LNCaP clone FGC (cell line): ENCODE results near the gene DNAH7.

Experiments
- DNase-seq: peaks from one replicate; pipeline ENCODE4 v3.0.0-alpha.2; 2011; ENCODE audit warnings: low read depth
- H3K4me3 ChIP-seq: 2 replicates; pipeline ENCODE4 v1.5.1; 2011; ENCODE audit warnings: mild to moderate bottlenecking, low read depth, low read length, control low read depth
- CTCF ChIP-seq: IDR thresholded peaks from 2 replicates; pipeline ENCODE4 v1.5.1; 2012; ENCODE audit warnings: mild to moderate bottlenecking; ENCODE audit not compliant: control insufficient read depth, insufficient read depth; ENCODE audit errors: extremely low read depth

The DNAH7 gene

GRCh38 chr2:196077821-196078220 lies 9.2 kb upstream of the DNAH7 start:
- no peak for DNase-seq
- no peak for TF ChIP-seq CTCF
- no peak overlapping the region for H3K4me3 ChIP-seq

GRCh38 chr2:196076778-196077568 lies 8.3 kb upstream of the DNAH7 start:
- no peak for TF ChIP-seq CTCF
- no peak for DNase-seq
- no peak overlapping the region for H3K4me3 ChIP-seq

GRCh38 chr2:196075196-196075595 lies 6.6 kb upstream of the DNAH7 start:
- no peak for TF ChIP-seq CTCF
- no peak for DNase-seq
- H3K4me3 ChIP-seq: no peak overlapping the region

DNA sequence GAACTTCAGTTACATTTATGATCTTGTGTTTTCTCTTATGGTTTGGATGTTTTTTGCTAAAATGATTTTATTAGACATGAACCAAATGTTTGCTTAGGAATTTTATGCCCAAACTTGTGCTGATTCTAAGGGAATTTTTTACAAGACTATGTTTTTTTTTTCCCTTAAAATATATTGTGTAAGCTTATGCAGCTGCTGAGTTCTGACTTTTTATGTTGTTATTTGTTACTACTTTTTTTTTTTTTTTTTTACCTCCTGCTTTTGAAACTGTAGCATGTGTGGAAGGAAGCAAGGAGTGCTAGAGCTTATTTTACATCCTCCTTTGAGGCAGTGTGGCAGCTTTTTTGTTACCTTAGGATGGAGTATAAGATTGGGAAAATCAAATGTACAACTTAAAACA lies 6.0 kb upstream of the DNAH7 start:
- H3K4me3 ChIP-seq: no peak overlapping the region
- no peak for TF ChIP-seq CTCF
- no peak for DNase-seq

DNA sequence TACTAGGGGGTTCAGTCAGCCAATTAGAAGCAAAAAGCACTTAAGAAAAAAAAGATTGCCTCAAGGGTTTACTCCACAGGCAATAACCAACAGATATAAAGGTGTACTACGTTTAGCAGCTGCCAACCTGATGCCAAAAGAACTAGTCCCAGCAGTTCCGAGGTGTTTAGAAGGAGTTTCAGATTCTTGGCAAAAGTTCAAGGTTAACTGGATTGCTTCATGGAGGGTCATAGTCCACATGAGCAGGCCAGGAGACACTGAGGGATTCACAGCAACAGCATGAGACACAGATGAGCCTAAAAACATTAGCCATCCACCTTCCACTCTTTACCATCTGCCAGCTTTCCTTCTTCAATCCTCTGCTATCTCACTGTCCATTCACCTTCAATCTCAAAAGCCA lies 4.9 kb upstream of the DNAH7 start:
- no peak overlapping the region for H3K4me3 ChIP-seq
- TF ChIP-seq CTCF: no peak
- DNase-seq: no peak

DNA sequence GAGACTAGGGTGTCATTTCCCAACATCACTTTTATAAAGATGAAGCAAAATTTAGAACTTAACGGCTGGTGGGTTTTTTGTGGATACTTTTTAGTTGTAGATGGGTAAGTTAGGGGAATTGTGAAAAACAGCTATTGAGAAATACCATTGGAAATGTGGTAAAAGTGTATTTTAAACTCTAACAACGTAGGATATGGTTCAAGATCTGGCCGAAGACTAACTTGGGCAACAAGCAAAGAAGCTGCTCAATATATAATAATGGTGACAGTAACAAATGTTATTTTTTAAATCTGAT lies 1.6 kb downstream of the DNAH7 start:
- no peak overlapping the region for H3K4me3 ChIP-seq
- TF ChIP-seq CTCF: no peak
- DNase-seq: no peak
